Trophoblast cell (in vitro differentiated cells and primary cell): Measurements from ENCODE around the gene HSPA2.
A peak's percentile ranks its signal among the peaks of the same experiment; 100 is the strongest.
"Not testable (repeated sequence)": the region's sequence is repeated elsewhere in the genome, so short reads cannot be mapped to it uniquely, and the experiment has no call there.

Experiments
- DNase-seq, 2 donors: peaks; one replicate each; pipeline ENCODE4 v3.0.0-alpha.2; 2016
- H2AFZ ChIP-seq: 2 replicates; pipeline ENCODE4 v1.6.1; 2013; ENCODE audit warnings: low read length, moderate library complexity, mild to moderate bottlenecking; ENCODE audit not compliant: insufficient read depth, poor library complexity
- H2AK5ac ChIP-seq: 2 replicates; pipeline ENCODE4 v1.6.1; 2013; ENCODE audit warnings: mild to moderate bottlenecking, low read length
- H2BK120ac ChIP-seq: 2 replicates; pipeline ENCODE4 v1.6.1; 2013; ENCODE audit warnings: low read length, mild to moderate bottlenecking, moderate library complexity; ENCODE audit not compliant: insufficient read depth, poor library complexity
- H2BK12ac ChIP-seq: 2 replicates; pipeline ENCODE4 v1.6.1; 2013; ENCODE audit warnings: mild to moderate bottlenecking, low read length, moderate library complexity
- H2BK5ac ChIP-seq: 2 replicates; pipeline ENCODE4 v1.6.1; 2013; ENCODE audit warnings: low read length, low read depth, moderate library complexity, mild to moderate bottlenecking; ENCODE audit not compliant: poor library complexity
- H3K14ac ChIP-seq: 2 replicates; pipeline ENCODE4 v1.6.1; 2013; ENCODE audit warnings: mild to moderate bottlenecking, low read length
- H3K18ac ChIP-seq: 2 replicates; pipeline ENCODE4 v1.6.1; 2013; ENCODE audit warnings: mild to moderate bottlenecking, low read length
- H3K23ac ChIP-seq: 2 replicates; pipeline ENCODE4 v1.6.1; 2013; ENCODE audit warnings: low read length
- H3K27ac ChIP-seq: 2 replicates; pipeline ENCODE4 v1.5.1; 2013; ENCODE audit warnings: low read depth, mild to moderate bottlenecking, inconsistent platforms, low read length, moderate library complexity
- H3K27me3 ChIP-seq: 2 replicates; pipeline ENCODE4 v1.6.1; 2013; ENCODE audit warnings: inconsistent platforms, mild to moderate bottlenecking, low read length, moderate library complexity; ENCODE audit not compliant: insufficient read depth
- H3K36me3 ChIP-seq, 2 experiments: 1 replicate in 1 of 2; 2 replicates in 1 of 2; pipeline ENCODE4 v1.6.1; 2013; ENCODE audit warnings: low read length in 2 of 2, mild to moderate bottlenecking in 2 of 2, moderate library complexity in 1 of 2; ENCODE audit not compliant: insufficient read depth in 2 of 2, control insufficient read depth in 1 of 2
- H3K4ac ChIP-seq: 2 replicates; pipeline ENCODE4 v1.6.1; 2013; ENCODE audit warnings: low read depth, mild to moderate bottlenecking, low read length, moderate library complexity
- H3K4me1 ChIP-seq, 2 experiments: 1 replicate in 1 of 2; 2 replicates in 1 of 2; pipeline ENCODE4 v1.6.1; 2013; ENCODE audit warnings: low read length in 2 of 2, mild to moderate bottlenecking in 2 of 2, moderate library complexity in 1 of 2; ENCODE audit not compliant: insufficient read depth in 2 of 2, control insufficient read depth in 1 of 2
- H3K4me2 ChIP-seq: 2 replicates; pipeline ENCODE4 v1.6.1; 2013; ENCODE audit warnings: inconsistent platforms, mild to moderate bottlenecking, low read length, moderate library complexity
- H3K4me3 ChIP-seq: 2 replicates; pipeline ENCODE4 v1.5.1; 2013; ENCODE audit warnings: mild to moderate bottlenecking, low read depth, low read length, inconsistent platforms
- H3K79me1 ChIP-seq: one replicate; pipeline ENCODE4 v1.6.1; 2013; ENCODE audit warnings: low read length
- H3K79me2 ChIP-seq: 2 replicates; pipeline ENCODE4 v1.6.1; 2013; ENCODE audit warnings: low read length, mild to moderate bottlenecking; ENCODE audit not compliant: control insufficient read depth, insufficient read depth, poor library complexity
- H3K9ac ChIP-seq: 2 replicates; pipeline ENCODE4 v1.6.1; 2013; ENCODE audit warnings: mild to moderate bottlenecking, low read length
- H3K9me3 ChIP-seq: 2 replicates; pipeline ENCODE4 v1.6.1; 2013; ENCODE audit warnings: low read depth, mild to moderate bottlenecking, control low read depth, inconsistent platforms, low read length; ENCODE audit not compliant: insufficient read depth
- H4K12ac ChIP-seq: 2 replicates; pipeline ENCODE4 v1.6.1; 2013; ENCODE audit warnings: low read depth, mild to moderate bottlenecking, low read length, moderate library complexity
- H4K8ac ChIP-seq: 2 replicates; pipeline ENCODE4 v1.6.1; 2013; ENCODE audit warnings: low read depth, mild to moderate bottlenecking, low read length, moderate library complexity
- H4K91ac ChIP-seq: one replicate; pipeline ENCODE4 v1.6.1; 2013; ENCODE audit warnings: low read depth, mild to moderate bottlenecking, low read length, moderate library complexity
- WGBS: extraction: QIAGEN DNeasy Blood & Tissue Kit; methylation state at CpG from one replicate; pipeline ENCODE4 v1.1.7; 2013; ENCODE audit warnings: missing lambda C conversion rate; ENCODE audit not compliant: insufficient read length, insufficient coverage; ENCODE audit errors: extremely low coverage; 5-methylcytosine and 5-hydroxymethylcytosine counted together

HSPA2 gene

DNA sequence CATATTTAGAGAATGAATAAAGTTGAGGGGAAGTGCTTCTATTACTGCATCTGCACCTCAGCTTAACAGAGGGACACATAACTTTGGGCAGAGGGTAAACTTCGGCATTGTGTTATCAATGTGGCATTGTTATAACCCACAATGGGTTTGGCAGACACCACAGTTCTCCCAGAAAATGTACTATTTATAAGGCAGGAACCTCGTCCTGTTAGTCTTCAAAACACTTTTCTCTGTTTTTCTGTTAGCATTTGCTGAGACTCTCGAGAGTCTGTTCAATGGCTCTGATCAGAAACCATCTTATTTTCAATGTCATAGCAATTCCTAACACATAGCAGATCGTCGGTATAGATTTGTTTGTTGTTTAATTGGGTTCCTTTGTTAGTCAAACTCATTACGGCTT, 23.2 kb downstream of the HSPA2 start:
- Histone ChIP-seq H4K12ac (no peak overlapping the region), H4K91ac (no peak overlapping the region), H3K4me2 (no peak overlapping the region), H3K9me3 (no peaks in the 10 kb centered on the region), H3K9ac (no peak overlapping the region), H3K79me2 (no peaks in the 10 kb centered on the region), H2BK12ac (no peak overlapping the region), H3K79me1 (peaks cover 15% of the 10 kb centered on the region), H2BK5ac (no peak overlapping the region), H2AFZ (no peak overlapping the region), H3K27me3 (no peaks in the 10 kb centered on the region), H3K4me1 (peaks cover 4% of the 10 kb centered on the region in 2 experiments), H3K18ac (no peak overlapping the region), H2BK120ac (no peak overlapping the region), H3K14ac (no peak overlapping the region), H2AK5ac (no peak overlapping the region), H3K27ac (no peak overlapping the region), H3K4ac (no peak overlapping the region), H3K36me3 (no peaks in the 10 kb centered on the region), H3K23ac (no peak overlapping the region), H4K8ac (no peak overlapping the region), H3K4me3 (no peak overlapping the region)
- no peak for DNase-seq
- WGBS, result no CpG with 5 or more reads among the region's 6 CpGs

DNA sequence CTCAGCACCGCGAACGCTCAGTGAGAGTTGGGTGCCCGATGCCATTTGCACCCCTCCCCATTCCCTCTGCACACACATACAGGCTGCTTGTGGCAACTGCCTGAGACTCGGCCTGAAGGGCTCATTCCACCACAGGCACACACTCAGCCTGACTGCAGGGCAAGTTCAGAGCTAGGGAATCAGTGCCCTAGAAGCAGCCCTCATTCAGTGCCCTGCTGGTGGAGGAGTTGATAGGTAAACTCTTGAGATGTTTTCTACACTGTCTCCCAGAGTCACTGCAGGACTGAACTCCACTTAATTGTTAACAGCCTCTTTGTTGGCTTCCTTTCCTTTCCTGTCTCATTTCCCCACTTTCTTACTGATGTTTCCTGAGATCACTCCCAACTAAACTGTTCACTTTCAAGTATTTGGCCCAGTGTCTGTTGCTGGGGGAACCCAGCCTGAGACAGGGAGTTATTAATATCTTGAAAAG, 26.1 kb downstream of the HSPA2 start:
- Histone ChIP-seq H3K14ac (peak overlapping the region; percentile 91), H3K4me2 (no peak overlapping the region)

GRCh38 chr14:64569138-64569631, 28.6 kb downstream of the HSPA2 start:
- Histone ChIP-seq H3K9ac (no peak overlapping the region), H3K18ac (no peak overlapping the region), H3K14ac (no peak overlapping the region), H3K36me3 (no peaks in the 10 kb centered on the region), H3K79me2 (no peaks in the 10 kb centered on the region), H2BK12ac (no peak overlapping the region), H4K8ac (no peak overlapping the region), H3K9me3 (no peaks in the 10 kb centered on the region), H2AK5ac (no peak overlapping the region), H2BK120ac (no peak overlapping the region), H3K4me2 (no peak overlapping the region), H3K4me1 (peaks cover 6 to 7% of the 10 kb centered on the region in 2 experiments), H4K12ac (no peak overlapping the region), H3K4ac (no peak overlapping the region), H3K4me3 (no peak overlapping the region), H2AFZ (no peak overlapping the region), H3K79me1 (peaks cover 11% of the 10 kb centered on the region), H4K91ac (no peak overlapping the region), H3K23ac (no peak overlapping the region), H2BK5ac (no peak overlapping the region), H3K27me3 (no peaks in the 10 kb centered on the region), H3K27ac (peak overlapping the region; percentile 62)
- peak; percentile 80 to 92 for DNase-seq
- WGBS, result no CpG with 5 or more reads among the region's 3 CpGs

More for the DNA sequence above, 26.1 kb downstream of the HSPA2 start:
- Histone ChIP-seq H3K18ac (peak overlapping the region; percentile 21), H2BK5ac (no peak overlapping the region), H3K4ac (peak overlapping the region; percentile 66), H2BK12ac (peak overlapping the region; percentile 97), H3K4me1 (peaks cover 6 to 7% of the 10 kb centered on the region in 2 experiments), H4K91ac (peak overlapping the region; percentile 78), H2AFZ (peak overlapping the region; percentile 32), H4K12ac (peak overlapping the region; percentile 39), H3K27me3 (no peaks in the 10 kb centered on the region), H3K9ac (no peak overlapping the region), H3K27ac (peak overlapping the region; percentile 23), H2BK120ac (peak overlapping the region; percentile 82), H3K23ac (no peak overlapping the region), H3K36me3 (no peaks in the 10 kb centered on the region), H2AK5ac (peak overlapping the region; percentile 65), H3K4me3 (no peak overlapping the region), H3K79me2 (no peaks in the 10 kb centered on the region), H3K79me1 (peaks cover 15% of the 10 kb centered on the region), H3K9me3 (no peaks in the 10 kb centered on the region), H4K8ac (peak overlapping the region; percentile 64)
- DNase-seq, result peak in 1 of 2 donors; percentile 41
- WGBS, result no CpG with 5 or more reads among the region's 5 CpGs

DNA sequence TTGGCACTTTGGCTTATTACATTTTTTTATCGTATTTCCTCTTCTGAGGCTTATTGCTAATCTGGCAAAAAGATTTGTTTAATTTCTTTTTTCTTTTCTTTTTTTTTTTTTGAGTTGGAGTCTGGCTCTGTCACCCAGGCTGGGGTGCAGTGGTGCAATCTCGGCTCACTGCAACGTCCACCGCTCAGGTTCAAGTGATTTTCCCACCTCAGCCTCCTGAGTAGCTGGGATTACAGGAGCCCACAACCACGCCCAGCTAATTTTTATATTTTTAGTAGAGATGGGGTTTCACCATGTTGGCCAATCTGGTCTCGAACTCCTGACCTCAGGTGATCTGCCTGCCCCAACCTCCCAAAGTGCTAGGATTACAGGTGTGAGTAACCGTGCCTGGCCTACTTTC, 29.1 kb downstream of the HSPA2 start:
- H2AFZ ChIP-seq, H3K4me1 ChIP-seq, H3K14ac ChIP-seq, H3K23ac ChIP-seq, H3K9me3 ChIP-seq, H3K27me3 ChIP-seq, DNase-seq, H3K4me2 ChIP-seq, H3K4me3 ChIP-seq, H3K79me2 ChIP-seq, H3K9ac ChIP-seq, H4K12ac ChIP-seq, H4K8ac ChIP-seq, H3K36me3 ChIP-seq: not testable (repeated sequence)
- Histone ChIP-seq H3K18ac (peak overlapping the region; percentile 44), H4K91ac (peak overlapping the region; percentile 84), H3K4ac (peak overlapping the region; percentile 25), H3K79me1 (peaks cover 11% of the 10 kb centered on the region), H2AK5ac (peak overlapping the region; percentile 50), H2BK12ac (peak overlapping the region; percentile 96), H2BK120ac (peak overlapping the region; percentile 71), H2BK5ac (peak overlapping the region; percentile 76), H3K27ac (peak overlapping the region; percentile 63)
- no CpG with 5 or more reads among the region's 7 CpGs for WGBS
